HEK293 (cell line): ENCODE data around the gene CLTCL1.

ENCODE experiments used
- CTCF ChIA-PET: fragments of 350-600 bp; formaldehyde crosslinking; extraction: SDS; loops from one replicate; lab custom pipeline; 2021; ENCODE audit warnings: antibody characterized with exemption; lab: Yijun Ruan, JAX
- POLR2A ChIA-PET: fragments of 300-600 bp; formaldehyde crosslinking; extraction: SDS; loops from one replicate; lab custom pipeline; 2020; ENCODE audit warnings: antibody characterized with exemption, inconsistent platforms; lab: Yijun Ruan, JAX
- H3K27ac ChIP-seq: fragments of 200-500 bp; sonication (Bioruptor generic); 2 replicates; pipeline ENCODE4 v1.5.1; 2014; ENCODE audit warnings: low read depth, low read length, control low read depth, inconsistent platforms; ENCODE audit errors: extremely low read depth
- H3K36me3 ChIP-seq, 2 experiments: fragments of 200-500 bp in 1 of 2; sonication (Bioruptor generic) in 1 of 2; 1 replicate in 1 of 2; 2 replicates in 1 of 2; pipeline ENCODE4 v1.5.1; 2014 to 2017; ENCODE audit warnings: inconsistent platforms in 2 of 2, low read length in 2 of 2; ENCODE audit not compliant: control insufficient read depth in 2 of 2, insufficient read depth in 1 of 2
- H3K4me1 ChIP-seq: fragments of 200-500 bp; sonication (Bioruptor generic); 2 replicates; pipeline ENCODE4 v1.5.1; 2014; ENCODE audit warnings: mild to moderate bottlenecking, low read length, inconsistent platforms; ENCODE audit not compliant: control insufficient read depth, insufficient read depth
- H3K4me3 ChIP-seq: 2 replicates; pipeline ENCODE4 v1.5.1; 2011; ENCODE audit warnings: low read depth, mild to moderate bottlenecking, control low read depth, low read length, moderate library complexity
- H3K9me3 ChIP-seq: fragments of 200-500 bp; sonication (Bioruptor generic); 2 replicates; pipeline ENCODE4 v1.5.1; 2014; ENCODE audit warnings: low read depth, low read length, inconsistent platforms; ENCODE audit not compliant: control insufficient read depth, insufficient read depth
- GLI4 ChIP-seq: fragments of 450-650 bp; formaldehyde crosslinking; IDR thresholded peaks from 2 replicates; pipeline ENCODE4 v1.5.1; 2016; ENCODE audit warnings: missing biosample characterization, missing genetic modification characterization
- SCRT1 ChIP-seq: fragments of 450-650 bp; formaldehyde crosslinking; IDR thresholded peaks from 2 replicates; pipeline ENCODE4 v1.5.1; 2016; ENCODE audit warnings: missing biosample characterization, missing genetic modification characterization, borderline replicate concordance
- WT1 ChIP-seq: fragments of 450-650 bp; formaldehyde crosslinking; IDR thresholded peaks from 2 replicates; pipeline ENCODE4 v1.5.1; 2016; ENCODE audit warnings: missing biosample characterization, missing genetic modification characterization
- ZBTB7A ChIP-seq: fragments of 450-650 bp; formaldehyde crosslinking; IDR thresholded peaks from 2 replicates; pipeline ENCODE4 v1.5.1; 2016; ENCODE audit warnings: low read depth, missing biosample characterization, missing genetic modification characterization
- ZFP3 ChIP-seq: fragments of 450-650 bp; formaldehyde crosslinking; IDR thresholded peaks from 2 replicates; pipeline ENCODE4 v1.5.1; 2016; ENCODE audit warnings: low read depth, missing biosample characterization, missing genetic modification characterization
- ZNF324 ChIP-seq: fragments of 450-650 bp; formaldehyde crosslinking; IDR thresholded peaks from 2 replicates; pipeline ENCODE4 v1.5.1; 2016; ENCODE audit warnings: missing biosample characterization, missing genetic modification characterization
- ZNF394 ChIP-seq: fragments of 450-650 bp; formaldehyde crosslinking; IDR thresholded peaks from 2 replicates; pipeline ENCODE4 v1.5.1; 2016; ENCODE audit warnings: missing biosample characterization, missing genetic modification characterization, mild to moderate bottlenecking, moderate library complexity, borderline replicate concordance
- ZNF416 ChIP-seq: fragments of 450-650 bp; formaldehyde crosslinking; IDR thresholded peaks from 2 replicates; pipeline ENCODE4 v1.5.1; 2016; ENCODE audit warnings: missing biosample characterization, missing genetic modification characterization
- ZNF473 ChIP-seq: fragments of 450-650 bp; formaldehyde crosslinking; IDR thresholded peaks from 2 replicates; pipeline ENCODE4 v1.5.1; 2017; ENCODE audit warnings: missing biosample characterization, missing genetic modification characterization
- ZNF510 ChIP-seq: fragments of 450-650 bp; formaldehyde crosslinking; IDR thresholded peaks from 2 replicates; pipeline ENCODE4 v1.5.1; 2018; ENCODE audit warnings: mild to moderate bottlenecking, missing genetic modification characterization, missing biosample characterization; ENCODE audit not compliant: insufficient replicate concordance
- ZNF529 ChIP-seq: fragments of 450-650 bp; formaldehyde crosslinking; IDR thresholded peaks from 2 replicates; pipeline ENCODE4 v1.5.1; 2017; ENCODE audit warnings: missing genetic modification characterization, missing biosample characterization; ENCODE audit not compliant: insufficient replicate concordance
- ZNF560 ChIP-seq: fragments of 450-650 bp; formaldehyde crosslinking; IDR thresholded peaks from 2 replicates; pipeline ENCODE4 v1.5.1; 2017; ENCODE audit warnings: missing biosample characterization, missing genetic modification characterization, borderline replicate concordance
- ZNF624 ChIP-seq: fragments of 450-650 bp; formaldehyde crosslinking; IDR thresholded peaks from 2 replicates; pipeline ENCODE4 v1.5.1; 2017; ENCODE audit warnings: missing biosample characterization, missing genetic modification characterization
- ZNF658 ChIP-seq: fragments of 450-650 bp; formaldehyde crosslinking; IDR thresholded peaks from 2 replicates; pipeline ENCODE4; 2016; ENCODE audit warnings: missing biosample characterization, missing genetic modification characterization
- ZNF785 ChIP-seq: fragments of 450-650 bp; formaldehyde crosslinking; IDR thresholded peaks from 2 replicates; pipeline ENCODE4 v1.5.1; 2016; ENCODE audit warnings: missing biosample characterization, missing genetic modification characterization
- ZSCAN16 ChIP-seq: fragments of 450-650 bp; formaldehyde crosslinking; IDR thresholded peaks from 2 replicates; pipeline ENCODE4 v1.5.1; 2016; ENCODE audit warnings: missing biosample characterization, missing genetic modification characterization
- TF ChIP-seq, protein P1 (sequence below): fragments of 450-650 bp; formaldehyde crosslinking; IDR thresholded peaks from 2 replicates; pipeline ENCODE4 v1.5.0; 2017; ENCODE audit warnings: missing biosample characterization, missing genetic modification characterization, borderline replicate concordance
- TF ChIP-seq, protein P2 (sequence below): fragments of 450-650 bp; formaldehyde crosslinking; IDR thresholded peaks from 2 replicates; pipeline ENCODE4 v1.5.1; 2017; ENCODE audit warnings: missing biosample characterization, missing genetic modification characterization
- TF ChIP-seq, protein P3 (sequence below): fragments of 450-650 bp; formaldehyde crosslinking; IDR thresholded peaks from 2 replicates; pipeline ENCODE4 v1.5.1; 2016; ENCODE audit warnings: missing biosample characterization, missing genetic modification characterization

CLTCL1 gene

DNA sequence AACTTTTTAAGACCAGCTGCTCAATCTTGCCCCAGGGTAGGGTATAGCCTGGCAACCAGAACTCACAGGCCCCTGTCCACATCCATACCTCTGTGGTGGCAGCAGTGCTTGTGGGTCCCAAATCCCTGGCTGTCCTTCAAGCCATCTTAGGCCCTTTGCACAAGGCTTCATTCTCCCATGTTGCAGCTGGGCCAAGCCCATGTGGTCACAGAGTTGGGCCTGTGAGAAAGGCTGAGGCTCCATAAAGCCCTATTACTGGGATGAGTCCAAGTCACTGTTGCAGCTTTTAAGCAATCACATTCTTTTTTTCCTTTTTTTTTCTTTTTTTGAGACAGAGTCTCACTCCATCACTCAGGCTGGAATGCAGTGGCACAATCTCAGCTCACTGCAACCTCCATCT, 65.1 kb downstream of the CLTCL1 start:
- TF ChIP-seq, protein P1, sequence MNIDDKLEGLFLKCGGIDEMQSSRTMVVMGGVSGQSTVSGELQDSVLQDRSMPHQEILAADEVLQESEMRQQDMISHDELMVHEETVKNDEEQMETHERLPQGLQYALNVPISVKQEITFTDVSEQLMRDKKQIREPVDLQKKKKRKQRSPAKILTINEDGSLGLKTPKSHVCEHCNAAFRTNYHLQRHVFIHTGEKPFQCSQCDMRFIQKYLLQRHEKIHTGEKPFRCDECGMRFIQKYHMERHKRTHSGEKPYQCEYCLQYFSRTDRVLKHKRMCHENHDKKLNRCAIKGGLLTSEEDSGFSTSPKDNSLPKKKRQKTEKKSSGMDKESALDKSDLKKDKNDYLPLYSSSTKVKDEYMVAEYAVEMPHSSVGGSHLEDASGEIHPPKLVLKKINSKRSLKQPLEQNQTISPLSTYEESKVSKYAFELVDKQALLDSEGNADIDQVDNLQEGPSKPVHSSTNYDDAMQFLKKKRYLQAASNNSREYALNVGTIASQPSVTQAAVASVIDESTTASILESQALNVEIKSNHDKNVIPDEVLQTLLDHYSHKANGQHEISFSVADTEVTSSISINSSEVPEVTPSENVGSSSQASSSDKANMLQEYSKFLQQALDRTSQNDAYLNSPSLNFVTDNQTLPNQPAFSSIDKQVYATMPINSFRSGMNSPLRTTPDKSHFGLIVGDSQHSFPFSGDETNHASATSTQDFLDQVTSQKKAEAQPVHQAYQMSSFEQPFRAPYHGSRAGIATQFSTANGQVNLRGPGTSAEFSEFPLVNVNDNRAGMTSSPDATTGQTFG (tag by site-specific recombination), result no peak
- TF ChIP-seq ZNF560 (tag by site-specific recombination), result no peak
- no peak for TF ChIP-seq GLI4 (tag by site-specific recombination)
- no peak for TF ChIP-seq ZNF785 (tag by site-specific recombination)
- TF ChIP-seq, protein P2, sequence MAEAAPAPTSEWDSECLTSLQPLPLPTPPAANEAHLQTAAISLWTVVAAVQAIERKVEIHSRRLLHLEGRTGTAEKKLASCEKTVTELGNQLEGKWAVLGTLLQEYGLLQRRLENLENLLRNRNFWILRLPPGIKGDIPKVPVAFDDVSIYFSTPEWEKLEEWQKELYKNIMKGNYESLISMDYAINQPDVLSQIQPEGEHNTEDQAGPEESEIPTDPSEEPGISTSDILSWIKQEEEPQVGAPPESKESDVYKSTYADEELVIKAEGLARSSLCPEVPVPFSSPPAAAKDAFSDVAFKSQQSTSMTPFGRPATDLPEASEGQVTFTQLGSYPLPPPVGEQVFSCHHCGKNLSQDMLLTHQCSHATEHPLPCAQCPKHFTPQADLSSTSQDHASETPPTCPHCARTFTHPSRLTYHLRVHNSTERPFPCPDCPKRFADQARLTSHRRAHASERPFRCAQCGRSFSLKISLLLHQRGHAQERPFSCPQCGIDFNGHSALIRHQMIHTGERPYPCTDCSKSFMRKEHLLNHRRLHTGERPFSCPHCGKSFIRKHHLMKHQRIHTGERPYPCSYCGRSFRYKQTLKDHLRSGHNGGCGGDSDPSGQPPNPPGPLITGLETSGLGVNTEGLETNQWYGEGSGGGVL, result no peak
- no peak for TF ChIP-seq ZNF658 (tag by site-specific recombination)
- no peak for TF ChIP-seq ZNF416 (tag by site-specific recombination)
- no peak for TF ChIP-seq SCRT1
- no peak for TF ChIP-seq ZNF394 (tag by site-specific recombination)
- TF ChIP-seq ZNF510 (tag by site-specific recombination), result no peak
- TF ChIP-seq, all 188 proteins: peak for 0
- no peaks in the 10 kb centered on the region for H3K4me1 ChIP-seq
- POLR2A ChIA-PET, result no interaction called here
- H3K9me3 ChIP-seq, result no peaks in the 10 kb centered on the region
- CTCF ChIA-PET, result no interaction called here
- no peak overlapping the region for H3K27ac ChIP-seq
- no peak overlapping the region for H3K4me3 ChIP-seq
- H3K36me3 ChIP-seq, result peaks cover 0 to 83% of the 10 kb centered on the region in 2 experiments; a peak in 1 of 3 replicates

DNA sequence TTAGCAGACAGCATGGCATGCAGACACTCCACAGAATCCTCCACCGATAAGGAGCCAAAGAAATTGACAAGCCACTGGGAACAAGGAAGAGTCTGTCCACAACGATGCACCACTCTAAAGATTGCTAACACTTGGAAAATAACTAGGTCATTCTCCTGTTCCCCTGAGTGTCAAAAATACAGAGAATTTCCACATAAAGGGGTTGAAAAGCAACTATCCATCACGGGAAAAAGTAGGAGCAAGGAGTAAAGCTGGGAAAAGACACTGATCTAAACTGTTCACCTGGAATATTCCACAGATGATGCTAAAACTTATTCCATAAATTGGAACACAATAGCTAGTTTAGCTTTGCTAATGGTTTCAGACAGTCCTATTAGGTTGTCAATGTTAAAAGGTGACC, 66.0 kb downstream of the CLTCL1 start:
- POLR2A ChIA-PET, result no interaction called here
- no peak for TF ChIP-seq ZBTB7A (tag by site-specific recombination)
- no peak for TF ChIP-seq ZNF529
- no peak for TF ChIP-seq WT1 (tag by site-specific recombination)
- no peak for TF ChIP-seq ZNF324 (tag by site-specific recombination)
- no peak for TF ChIP-seq ZNF658 (tag by site-specific recombination)
- no peak for TF ChIP-seq ZNF473 (tag by site-specific recombination)
- TF ChIP-seq ZSCAN16 (tag by site-specific recombination), result no peak
- TF ChIP-seq, protein P3, sequence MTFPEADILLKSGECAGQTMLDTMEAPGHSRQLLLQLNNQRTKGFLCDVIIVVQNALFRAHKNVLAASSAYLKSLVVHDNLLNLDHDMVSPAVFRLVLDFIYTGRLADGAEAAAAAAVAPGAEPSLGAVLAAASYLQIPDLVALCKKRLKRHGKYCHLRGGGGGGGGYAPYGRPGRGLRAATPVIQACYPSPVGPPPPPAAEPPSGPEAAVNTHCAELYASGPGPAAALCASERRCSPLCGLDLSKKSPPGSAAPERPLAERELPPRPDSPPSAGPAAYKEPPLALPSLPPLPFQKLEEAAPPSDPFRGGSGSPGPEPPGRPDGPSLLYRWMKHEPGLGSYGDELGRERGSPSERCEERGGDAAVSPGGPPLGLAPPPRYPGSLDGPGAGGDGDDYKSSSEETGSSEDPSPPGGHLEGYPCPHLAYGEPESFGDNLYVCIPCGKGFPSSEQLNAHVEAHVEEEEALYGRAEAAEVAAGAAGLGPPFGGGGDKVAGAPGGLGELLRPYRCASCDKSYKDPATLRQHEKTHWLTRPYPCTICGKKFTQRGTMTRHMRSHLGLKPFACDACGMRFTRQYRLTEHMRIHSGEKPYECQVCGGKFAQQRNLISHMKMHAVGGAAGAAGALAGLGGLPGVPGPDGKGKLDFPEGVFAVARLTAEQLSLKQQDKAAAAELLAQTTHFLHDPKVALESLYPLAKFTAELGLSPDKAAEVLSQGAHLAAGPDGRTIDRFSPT, result no peak
- TF ChIP-seq ZNF624 (tag by site-specific recombination), result no peak
- no peak for TF ChIP-seq ZFP3 (tag by site-specific recombination)
- TF ChIP-seq, all 188 proteins: peak for 0

More for the DNA sequence above, 66.0 kb downstream of the CLTCL1 start:
- Histone ChIP-seq H3K27ac (no peak overlapping the region), H3K4me1 (no peaks in the 10 kb centered on the region), H3K36me3 (peaks cover 0 to 84% of the 10 kb centered on the region in 2 experiments; a peak in 1 of 3 replicates), H3K9me3 (no peaks in the 10 kb centered on the region), H3K4me3 (no peak overlapping the region)
- CTCF ChIA-PET, result no interaction called here
